K562 (cell line): ENCODE results near the gene SLC25A10. TPM values are rescaled to one million over a fixed set of nuclear protein-coding genes. Genes with fewer than 3 reads are reported as not detected.

Experiments used
- EGR1 ChIP-seq: fragments of 450-650 bp; conservative IDR thresholded peaks from 2 replicates; pipeline ENCODE4 v1.6.1; 2017; ENCODE audit warnings: mild to moderate bottlenecking
- ELK3 ChIP-seq: fragments of 450-650 bp; formaldehyde crosslinking; IDR thresholded peaks from 2 replicates; pipeline ENCODE4 v1.4.0; 2020; ENCODE audit warnings: mild to moderate bottlenecking
- KLF10 ChIP-seq: fragments of 250-450 bp; sonication (Bioruptor Pico); IDR thresholded peaks from 2 replicates; pipeline ENCODE4 v1.6.1; 2021; ENCODE audit warnings: matching md5 sums
- MCM2 ChIP-seq: fragments of 450-650 bp; IDR thresholded peaks from 2 replicates; pipeline ENCODE4 v1.6.1; 2017; ENCODE audit warnings: low read depth, mild to moderate bottlenecking
- MYNN ChIP-seq, 2 experiments: sonication (generic); formaldehyde crosslinking in 1 of 2; IDR thresholded peaks; 2 replicates each; pipeline versions ENCODE4 v1.5.0 to v1.6.1; 2016 to 2020; ENCODE audit warnings: antibody characterized with exemption in 1 of 2, missing genetic modification reagents in 1 of 2
- NBN ChIP-seq: fragments of 450-650 bp; IDR thresholded peaks from 2 replicates; pipeline ENCODE4 v1.6.1; 2016; ENCODE audit warnings: low read depth, mild to moderate bottlenecking
- OTX1 ChIP-seq: fragments of 450-650 bp; formaldehyde crosslinking; IDR thresholded peaks from 2 replicates; pipeline ENCODE4 v1.4.0; 2022; ENCODE audit warnings: mild to moderate bottlenecking
- PBX2 ChIP-seq, 2 experiments: IDR thresholded peaks in 1 of 2; conservative IDR thresholded peaks in 1 of 2; 2 replicates each; pipeline ENCODE4 v1.6.1; 2016; ENCODE audit warnings: low read depth in 2 of 2, mild to moderate bottlenecking in 1 of 2, missing compliant biosample characterization in 1 of 2, missing genetic modification characterization in 1 of 2, moderate library complexity in 1 of 2
- PRDM10 ChIP-seq: fragments of 450-650 bp; IDR thresholded peaks from 2 replicates; pipeline ENCODE4 v1.6.1; 2018; ENCODE audit not compliant: partially characterized antibody
- STAT5B ChIP-seq: fragments of 250-450 bp; sonication (Bioruptor Pico); IDR thresholded peaks from 2 replicates; pipeline ENCODE4 v1.8.0; 2021; ENCODE audit warnings: mild to moderate bottlenecking, inconsistent platforms
- ZNF324 ChIP-seq: fragments of 250-450 bp; sonication (Bioruptor Pico); IDR thresholded peaks from 2 replicates; pipeline ENCODE4 v1.4.0; 2020; ENCODE audit warnings: mild to moderate bottlenecking
- ZNF511 ChIP-seq: sonication (generic); formaldehyde crosslinking; IDR thresholded peaks from 2 replicates; pipeline ENCODE4 v1.8.0; 2022; ENCODE audit warnings: mild to moderate bottlenecking, missing genetic modification reagents
- ZNF780A ChIP-seq: fragments of 250-450 bp; sonication (Bioruptor Pico); IDR thresholded peaks from 2 replicates; pipeline ENCODE4 v1.5.0; 2021; ENCODE audit warnings: mild to moderate bottlenecking
- polyA plus RNA-seq, 8 experiments: library from polyadenylated mRNA; depleted of rRNA in 4 of 8; stranded (reverse) in 5 of 8; unstranded in 3 of 8; fragments of >200 nt; fragmentation: Nextera tagmentation in 2 of 8; fragmentation: Illumina TruSeq in 1 of 8; extraction: Ambion mirVana in 2 of 8; extraction: Trizol in 1 of 8; gene quantifications; 2 replicates each; pipeline versions ENCODE4 v1.2.1 to v1.2.3, GENCODE V29; 2011 to 2014; ENCODE audit warnings: inconsistent platforms in 1 of 8, missing spikeins in 1 of 8
- total RNA-seq, 7 experiments: library from RNA; depleted of rRNA in 6 of 7; stranded (reverse); fragments of >200 nt in 6 of 7; fragmentation: Illumina TruSeq in 2 of 7; extraction: Trizol in 2 of 7; gene quantifications; 2 replicates each; pipeline versions ENCODE4 v1.2.1 to v1.2.3, GENCODE V29; 2011 to 2021; ENCODE audit warnings: low replicate concordance in 1 of 7
- TF ChIP-seq, protein P1 (sequence below): fragments of 250-450 bp; sonication (Bioruptor Pico); IDR thresholded peaks from 2 replicates; pipeline ENCODE4 v1.5.0; 2021
- TF ChIP-seq, protein P2 (sequence below): fragments of 450-650 bp; formaldehyde crosslinking; IDR thresholded peaks from 2 replicates; pipeline ENCODE4 v1.4.0; 2020; ENCODE audit warnings: mild to moderate bottlenecking, moderate library complexity
- TF ChIP-seq, protein P3 (sequence below): fragments of 450-650 bp; conservative IDR thresholded peaks from 2 replicates; pipeline ENCODE4 v1.6.1; 2016; ENCODE audit warnings: missing genetic modification characterization, low read depth, mild to moderate bottlenecking, missing compliant biosample characterization, moderate library complexity

SLC25A10 gene
- total and polyA plus RNA-seq, 9 of the 15 experiments (the other 6 are each of a cell fraction or from before 2014, with no cell fraction given): 0.10 to 85.6 (median 34.3) TPM

DNA sequence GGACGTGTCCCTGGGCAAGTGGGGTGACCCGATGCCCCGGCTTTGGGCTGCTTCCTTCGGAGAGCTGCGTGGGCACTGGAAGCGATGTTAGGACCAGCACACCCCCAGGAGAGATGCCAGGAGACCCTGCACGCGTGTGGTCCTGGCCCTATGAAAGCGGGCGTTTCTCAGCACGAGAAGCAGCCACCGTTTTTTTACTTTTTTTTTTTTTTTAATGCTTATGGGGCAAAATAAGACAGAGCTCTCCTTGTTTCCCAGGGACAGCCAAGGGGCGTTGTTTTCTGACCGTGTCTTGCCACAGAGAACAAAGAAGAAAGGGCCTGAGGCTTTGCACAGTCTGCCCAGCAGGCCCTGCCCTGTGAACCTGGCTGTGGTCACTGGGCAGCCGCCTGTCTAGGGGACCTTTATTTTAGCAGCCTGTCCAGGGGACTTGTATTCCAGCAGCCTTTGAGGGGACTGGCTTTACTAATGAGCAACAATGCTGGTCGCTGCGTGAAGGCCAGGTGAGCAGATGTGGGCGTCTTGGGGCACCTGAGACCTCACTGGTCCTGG is 996 bp downstream of the SLC25A10 start (continued):
- TF ChIP-seq MCM2: no peak
- TF ChIP-seq STAT5B (CRISPR knock-in tag): no peak
- no peak for TF ChIP-seq ZNF780A (CRISPR knock-in tag)
- TF ChIP-seq ZNF324: no peak
- no peak for TF ChIP-seq OTX1 (CRISPR knock-in tag)
- TF ChIP-seq ZNF511 (CRISPR knock-in tag): peak; percentile 63; the same call in 1 of the 2 replicates
- TF ChIP-seq, protein P1, sequence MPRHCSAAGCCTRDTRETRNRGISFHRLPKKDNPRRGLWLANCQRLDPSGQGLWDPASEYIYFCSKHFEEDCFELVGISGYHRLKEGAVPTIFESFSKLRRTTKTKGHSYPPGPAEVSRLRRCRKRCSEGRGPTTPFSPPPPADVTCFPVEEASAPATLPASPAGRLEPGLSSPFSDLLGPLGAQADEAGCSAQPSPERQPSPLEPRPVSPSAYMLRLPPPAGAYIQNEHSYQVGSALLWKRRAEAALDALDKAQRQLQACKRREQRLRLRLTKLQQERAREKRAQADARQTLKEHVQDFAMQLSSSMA: no peak
- no peak for TF ChIP-seq PBX2 (CRISPR knock-in tag; IDR thresholded peaks at IDR 0.05; ENCODE audit: low read depth)
- TF ChIP-seq PBX2 (tag; conservative IDR thresholded peaks at IDR 0.05; ENCODE audit: low read depth): no peak
- TF ChIP-seq KLF10 (CRISPR knock-in tag): no peak
- TF ChIP-seq EGR1: 0 out of 2 replicates have a peak, but pooled peaks have one; percentile 0
- TF ChIP-seq MYNN (IDR thresholded peaks at IDR 0.05): peak; percentile 99
- TF ChIP-seq MYNN (CRISPR knock-in tag; IDR thresholded peaks at IDR 0.05): peak; percentile 89
- TF ChIP-seq, protein P2, sequence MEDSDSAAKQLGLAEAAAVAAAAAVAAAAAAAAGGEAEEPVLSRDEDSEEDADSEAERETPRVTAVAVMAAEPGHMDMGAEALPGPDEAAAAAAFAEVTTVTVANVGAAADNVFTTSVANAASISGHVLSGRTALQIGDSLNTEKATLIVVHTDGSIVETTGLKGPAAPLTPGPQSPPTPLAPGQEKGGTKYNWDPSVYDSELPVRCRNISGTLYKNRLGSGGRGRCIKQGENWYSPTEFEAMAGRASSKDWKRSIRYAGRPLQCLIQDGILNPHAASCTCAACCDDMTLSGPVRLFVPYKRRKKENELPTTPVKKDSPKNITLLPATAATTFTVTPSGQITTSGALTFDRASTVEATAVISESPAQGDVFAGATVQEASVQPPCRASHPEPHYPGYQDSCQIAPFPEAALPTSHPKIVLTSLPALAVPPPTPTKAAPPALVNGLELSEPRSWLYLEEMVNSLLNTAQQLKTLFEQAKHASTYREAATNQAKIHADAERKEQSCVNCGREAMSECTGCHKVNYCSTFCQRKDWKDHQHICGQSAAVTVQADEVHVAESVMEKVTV (CRISPR knock-in tag): no peak
- TF ChIP-seq PRDM10: no peak
- TF ChIP-seq NBN: no peak
- TF ChIP-seq, protein P3, sequence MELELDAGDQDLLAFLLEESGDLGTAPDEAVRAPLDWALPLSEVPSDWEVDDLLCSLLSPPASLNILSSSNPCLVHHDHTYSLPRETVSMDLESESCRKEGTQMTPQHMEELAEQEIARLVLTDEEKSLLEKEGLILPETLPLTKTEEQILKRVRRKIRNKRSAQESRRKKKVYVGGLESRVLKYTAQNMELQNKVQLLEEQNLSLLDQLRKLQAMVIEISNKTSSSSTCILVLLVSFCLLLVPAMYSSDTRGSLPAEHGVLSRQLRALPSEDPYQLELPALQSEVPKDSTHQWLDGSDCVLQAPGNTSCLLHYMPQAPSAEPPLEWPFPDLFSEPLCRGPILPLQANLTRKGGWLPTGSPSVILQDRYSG (tag): no peak
- no peak for TF ChIP-seq ELK3
